MCF 10A (cell line): Measurements from ENCODE around the gene FBN1. TPM values are rescaled to one million over a fixed set of nuclear protein-coding genes. Genes with fewer than 3 reads are reported as not detected.

Experiments
- BruUV-seq: library from RNA; stranded (reverse); fragments of 400-500 nt; replicated peaks from 2 replicates; lab custom pipeline; 2021; lab: Mats Ljungman, UMichigan
- CTCF ChIA-PET: fragments of 300-600 bp; sonication (Branson Sonifier 250); formaldehyde crosslinking; extraction: SDS; loops from one replicate; lab custom pipeline; 2021; ENCODE audit warnings: antibody characterized with exemption, inconsistent platforms; lab: Yijun Ruan, JAX
- POLR2A ChIA-PET: fragments of 300-600, 350-650 bp; sonication (Branson Sonifier 250); formaldehyde crosslinking; extraction: SDS; loops from one replicate; lab custom pipeline; 2020; ENCODE audit warnings: antibody characterized with exemption, inconsistent platforms; lab: Yijun Ruan, JAX
- DNase-seq: peaks from one replicate; pipeline ENCODE4 v3.0.0-alpha.2; 2018; ENCODE audit not compliant: unreplicated experiment
- H3K27ac Mint-ChIP-seq: one replicate; pipeline ENCODE4 v1.8.0; 2022; ENCODE audit warnings: mild to moderate bottlenecking, low read depth, mixed read lengths; ENCODE audit not compliant: unreplicated experiment
- H3K27me3 Mint-ChIP-seq: one replicate; pipeline ENCODE4 v1.8.0; 2022; ENCODE audit warnings: mixed read lengths; ENCODE audit not compliant: insufficient read depth, unreplicated experiment
- H3K36me3 Mint-ChIP-seq: one replicate; pipeline ENCODE4 v1.8.0; 2022; ENCODE audit warnings: mild to moderate bottlenecking, moderate library complexity, mixed read lengths; ENCODE audit not compliant: insufficient read depth, unreplicated experiment
- H3K4me1 Mint-ChIP-seq: one replicate; pipeline ENCODE4 v1.8.0; 2022; ENCODE audit warnings: mixed read lengths; ENCODE audit not compliant: insufficient read depth, unreplicated experiment
- H3K4me3 Mint-ChIP-seq: one replicate; pipeline ENCODE4 v1.8.0; 2022; ENCODE audit warnings: mild to moderate bottlenecking, moderate library complexity, mixed read lengths; ENCODE audit not compliant: unreplicated experiment
- H3K9me3 Mint-ChIP-seq: one replicate; pipeline ENCODE4 v1.8.0; 2022; ENCODE audit warnings: mixed read lengths; ENCODE audit not compliant: unreplicated experiment
- CTCF ChIP-seq: fragments of 200-600 bp; IDR thresholded peaks from one replicate; pipeline ENCODE4 v1.8.0; 2022; ENCODE audit warnings: antibody characterized with exemption, mild to moderate bottlenecking; ENCODE audit not compliant: unreplicated experiment
- intact Hi-C: fragments of 100-400 bp; cut with micrococcal nuclease; formaldehyde crosslinking; loops from 2 replicates; pipeline ENCODE4 v1.14.1; 2022
- total RNA-seq: library from RNA; stranded (reverse); gene quantifications from 2 replicates; pipeline ENCODE4 v1.2.3, GENCODE V29; 2022

The FBN1 gene
- total RNA-seq, 1 experiment from 2014 or later = 14.3 TPM

GRCh38 chr15:48494631-48495030 lies 150.9 kb downstream of the FBN1 start:
- H3K9me3 Mint-ChIP-seq = no peaks in the 10 kb centered on the region
- no peak for TF ChIP-seq CTCF
- no peak overlapping the region for H3K4me3 Mint-ChIP-seq
- BruUV-seq = no TSS peak
- ChIA-PET POLR2A (no interaction called here), CTCF (interaction anchor here (2.2 kb wide), 1 partner anchor 13 kb away, joined by 10 read pairs; no protein-coding TSS in a partner anchor)
- intact Hi-C loops = no loop called here
- H3K27me3 Mint-ChIP-seq = no peaks in the 10 kb centered on the region
- H3K27ac Mint-ChIP-seq = no peak overlapping the region
- H3K36me3 Mint-ChIP-seq = peaks cover 27% of the 10 kb centered on the region
- DNase-seq = no peak
- H3K4me1 Mint-ChIP-seq = peaks cover 8% of the 10 kb centered on the region

GRCh38 chr15:48493763-48494225 lies 151.7 kb downstream of the FBN1 start:
- Mint-ChIP-seq H3K27ac (peak overlapping the region; percentile 70), H3K36me3 (peaks cover 27% of the 10 kb centered on the region), H3K4me1 (peaks cover 8% of the 10 kb centered on the region), H3K27me3 (no peaks in the 10 kb centered on the region), H3K9me3 (no peaks in the 10 kb centered on the region), H3K4me3 (no peak overlapping the region)
- intact Hi-C loops = no loop called here
- no peak for DNase-seq
- ChIA-PET POLR2A (interaction anchor here (1.6 kb wide), 1 partner anchor 10 kb away, joined by 4 read pairs; no protein-coding TSS in a partner anchor), CTCF (interaction anchor here (0.6 to 2.2 kb wide), 2 partner anchors 14 to 307 kb away, joined by 3 to 10 read pairs; no protein-coding TSS in a partner anchor)
- BruUV-seq = no TSS peak
- TF ChIP-seq CTCF = no peak

- peak; percentile 6 for DNase-seq
- Mint-ChIP-seq H3K9me3 (no peaks in the 10 kb centered on the region), H3K36me3 (peaks cover 27% of the 10 kb centered on the region), H3K27me3 (no peaks in the 10 kb centered on the region), H3K27ac (peak overlapping the region; percentile 70), H3K4me3 (no peak overlapping the region), H3K4me1 (peaks cover 8% of the 10 kb centered on the region)
- ChIA-PET CTCF (interaction anchor here (0.6 to 2.2 kb wide), 3 partner anchors 15 to 145 kb away, joined by 3 to 10 read pairs (median 3); no protein-coding TSS in a partner anchor), POLR2A (interaction anchor here (0.6 to 1.6 kb wide), 2 partner anchors 9 to 10 kb away, joined by 3 to 4 read pairs; no protein-coding TSS in a partner anchor)
- intact Hi-C loops = no loop called here
- no TSS peak for BruUV-seq
- TF ChIP-seq CTCF = no peak
These were observed 152.3 kb downstream of the FBN1 start for GRCh38 chr15:48493084-48493762.

- no TSS peak for BruUV-seq
- Mint-ChIP-seq H3K27ac (no peak overlapping the region), H3K36me3 (peaks cover 14% of the 10 kb centered on the region)
These were observed 159.3 kb downstream of the FBN1 start for GRCh38 chr15:48486228-48486627.

More at GRCh38 chr15:48486228-48486627, 159.3 kb downstream of the FBN1 start:
- Mint-ChIP-seq H3K4me3 (no peak overlapping the region), H3K27me3 (no peaks in the 10 kb centered on the region), H3K9me3 (no peaks in the 10 kb centered on the region), H3K4me1 (no peaks in the 10 kb centered on the region)
- POLR2A ChIA-PET = interaction anchor here (0.8 kb wide), 1 partner anchor 10 kb away, joined by 3 read pairs; no protein-coding TSS in a partner anchor
- CTCF ChIA-PET = no interaction called here
- intact Hi-C loops = no loop called here
- TF ChIP-seq CTCF = no peak
- no peak for DNase-seq
